Colonic mucosa (tissue), 4 donors: ENCODE data around the gene COL23A1. TPM values are rescaled to one million over a fixed set of nuclear protein-coding genes. Genes with fewer than 3 reads are reported as not detected.
"Not testable (repeated sequence)": the region's sequence is repeated elsewhere in the genome, so short reads cannot be mapped to it uniquely, and the experiment has no call there.

Source experiments
- DNase-seq: peaks from one replicate; pipeline ENCODE4 v3.0.0-alpha.2; 2020
- H3K27ac ChIP-seq: fragments of 200-600 bp; one replicate; pipeline ENCODE4 v1.8.0; 2021
- H3K27me3 ChIP-seq: fragments of 200-600 bp; one replicate; pipeline ENCODE4 v1.8.0; 2021
- H3K36me3 ChIP-seq: fragments of 200-600 bp; one replicate; pipeline ENCODE4 v1.8.0; 2021
- H3K4me1 ChIP-seq: fragments of 200-600 bp; one replicate; pipeline ENCODE4 v1.8.0; 2021; ENCODE audit warnings: mild to moderate bottlenecking
- H3K4me3 ChIP-seq: fragments of 200-600 bp; one replicate; pipeline ENCODE4 v1.8.0; 2021
- H3K9ac ChIP-seq, 2 donors: one replicate each; pipeline ENCODE4 v1.7.0; 2013; ENCODE audit warnings: control low read depth in 2 of 2, low read depth in 2 of 2, low read length in 2 of 2
- H3K9me3 ChIP-seq: fragments of 200-600 bp; one replicate; pipeline ENCODE4 v1.8.0; 2021
- intact Hi-C: fragments of 100-400 bp; cut with DNase I; formaldehyde crosslinking; loops from one replicate; pipeline ENCODE4 v1.14.1; 2022
- total RNA-seq, 2 donors: library from RNA; stranded (reverse); fragmentation: NEBNext Ultra II Directional in 1 of 2; extraction: Animal tissue kit (Norgen Biotek cat#: 25700) in 1 of 2; gene quantifications; one replicate each; pipeline ENCODE4 v1.2.1, GENCODE V29; 2021
- TF ChIP-seq, protein P1 (sequence below): fragments of 200-600 bp; IDR thresholded peaks from one replicate; pipeline ENCODE4 v1.8.0; 2022; ENCODE audit warnings: antibody characterized with exemption, mild to moderate bottlenecking
- donor health status: healthy.
- donor health status: DM: no; HTN: no; CAD: no.
- donor health status: DM: no; HTN: no; CAD: no.

COL23A1 gene
- total RNA-seq, 2 donors from 2014 or later, result 0.37 to 0.49 TPM

GRCh38 chr5:178487911-178488600 lies 102.1 kb downstream of the COL23A1 start:
- Histone ChIP-seq H3K4me1 (no peaks in the 10 kb centered on the region), H3K27ac (no peak overlapping the region), H3K9me3 (no peaks in the 10 kb centered on the region), H3K27me3 (no peaks in the 10 kb centered on the region), H3K4me3 (no peak overlapping the region), H3K36me3 (no peaks in the 10 kb centered on the region), H3K9ac (no peak overlapping the region)
- TF ChIP-seq, protein P1, sequence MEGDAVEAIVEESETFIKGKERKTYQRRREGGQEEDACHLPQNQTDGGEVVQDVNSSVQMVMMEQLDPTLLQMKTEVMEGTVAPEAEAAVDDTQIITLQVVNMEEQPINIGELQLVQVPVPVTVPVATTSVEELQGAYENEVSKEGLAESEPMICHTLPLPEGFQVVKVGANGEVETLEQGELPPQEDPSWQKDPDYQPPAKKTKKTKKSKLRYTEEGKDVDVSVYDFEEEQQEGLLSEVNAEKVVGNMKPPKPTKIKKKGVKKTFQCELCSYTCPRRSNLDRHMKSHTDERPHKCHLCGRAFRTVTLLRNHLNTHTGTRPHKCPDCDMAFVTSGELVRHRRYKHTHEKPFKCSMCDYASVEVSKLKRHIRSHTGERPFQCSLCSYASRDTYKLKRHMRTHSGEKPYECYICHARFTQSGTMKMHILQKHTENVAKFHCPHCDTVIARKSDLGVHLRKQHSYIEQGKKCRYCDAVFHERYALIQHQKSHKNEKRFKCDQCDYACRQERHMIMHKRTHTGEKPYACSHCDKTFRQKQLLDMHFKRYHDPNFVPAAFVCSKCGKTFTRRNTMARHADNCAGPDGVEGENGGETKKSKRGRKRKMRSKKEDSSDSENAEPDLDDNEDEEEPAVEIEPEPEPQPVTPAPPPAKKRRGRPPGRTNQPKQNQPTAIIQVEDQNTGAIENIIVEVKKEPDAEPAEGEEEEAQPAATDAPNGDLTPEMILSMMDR, result no peak
- DNase-seq, result no peak
- intact Hi-C loops, result no loop called here

- H3K27me3 ChIP-seq, H3K27ac ChIP-seq, intact Hi-C loops, H3K4me3 ChIP-seq, H3K36me3 ChIP-seq, DNase-seq, H3K9ac ChIP-seq, H3K4me1 ChIP-seq, H3K9me3 ChIP-seq: not testable (repeated sequence)
Measured at GRCh38 chr5:178486878-178487512, 103.2 kb downstream of the COL23A1 start.

- Histone ChIP-seq H3K36me3 (no peaks in the 10 kb centered on the region), H3K4me3 (no peak overlapping the region), H3K9me3 (no peaks in the 10 kb centered on the region), H3K4me1 (no peaks in the 10 kb centered on the region), H3K27ac (no peak overlapping the region), H3K27me3 (no peaks in the 10 kb centered on the region), H3K9ac (no peak overlapping the region)
- intact Hi-C loops, result no loop called here
- TF ChIP-seq, protein P1, result no peak
- DNase-seq, result no peak
Measured at GRCh38 chr5:178486239-178486641, 104.0 kb downstream of the COL23A1 start.

GRCh38 chr5:178483620-178484019 lies 106.6 kb downstream of the COL23A1 start:
- Histone ChIP-seq H3K9me3 (no peaks in the 10 kb centered on the region), H3K27ac (no peak overlapping the region), H3K4me3 (no peak overlapping the region), H3K27me3 (no peaks in the 10 kb centered on the region), H3K36me3 (no peaks in the 10 kb centered on the region), H3K4me1 (no peaks in the 10 kb centered on the region), H3K9ac (no peak overlapping the region)
- intact Hi-C loops, result no loop called here
- DNase-seq, result no peak
- TF ChIP-seq, protein P1, result no peak

DNA sequence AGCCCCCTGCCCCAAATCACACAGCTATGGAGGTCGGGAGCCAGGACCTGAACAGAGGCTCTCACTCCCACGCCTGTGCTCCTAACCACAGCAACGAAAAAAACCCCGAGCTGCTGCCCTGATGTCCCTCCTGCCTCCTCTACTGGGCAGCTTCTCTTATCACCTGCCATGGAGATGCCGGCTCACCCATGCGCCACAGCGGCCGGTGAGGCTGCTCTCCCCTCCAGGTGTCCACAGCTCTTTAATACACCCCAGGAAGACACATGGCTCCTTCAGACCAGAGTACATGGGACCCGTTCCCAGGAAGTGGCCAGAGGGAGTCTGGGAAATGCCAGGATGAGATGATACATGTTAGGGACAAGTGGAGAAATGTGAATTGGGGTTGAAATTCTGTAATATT lies 110.9 kb downstream of the COL23A1 start:
- no peak overlapping the region for H3K27ac ChIP-seq
- H3K9me3 ChIP-seq, result no peaks in the 10 kb centered on the region
- TF ChIP-seq, protein P1, result no peak
- no peak overlapping the region for H3K4me3 ChIP-seq
- DNase-seq, result no peak
- H3K4me1 ChIP-seq, result no peaks in the 10 kb centered on the region
- intact Hi-C loops, result no loop called here
- H3K27me3 ChIP-seq, result no peaks in the 10 kb centered on the region
- no peaks in the 10 kb centered on the region for H3K36me3 ChIP-seq
- H3K9ac ChIP-seq, result no peak overlapping the region

GRCh38 chr5:178478370-178478769 lies 111.8 kb downstream of the COL23A1 start:
- TF ChIP-seq, protein P1, result no peak
- Histone ChIP-seq H3K27ac (no peak overlapping the region), H3K4me3 (no peak overlapping the region), H3K9me3 (no peaks in the 10 kb centered on the region), H3K27me3 (no peaks in the 10 kb centered on the region), H3K36me3 (no peaks in the 10 kb centered on the region), H3K4me1 (no peaks in the 10 kb centered on the region), H3K9ac (no peak overlapping the region)
- intact Hi-C loops, result no loop called here
- DNase-seq, result no peak
